ENCODE data around the gene MPEG1.

Gene MPEG1

DNA sequence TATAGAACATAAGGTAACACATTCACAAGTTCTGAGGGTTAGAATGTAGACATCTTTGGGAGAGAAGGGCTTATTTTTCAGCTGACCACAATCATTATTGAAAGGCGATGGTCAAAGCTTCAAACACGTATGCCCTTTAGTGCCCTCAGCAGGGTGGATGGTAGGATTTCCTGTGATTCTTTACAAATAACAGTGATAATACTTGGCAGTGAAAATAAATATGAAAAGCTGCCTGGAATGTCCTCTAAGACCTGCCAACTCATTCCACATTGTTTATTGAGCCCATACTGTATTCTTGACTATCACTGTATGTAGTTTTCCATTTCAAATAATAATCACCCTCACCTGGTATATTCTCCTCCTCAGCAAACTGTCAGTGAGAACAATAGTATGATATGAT lies 13.7 kb upstream of the MPEG1 start:
- DNase-seq, result no peak
- Histone ChIP-seq H2AFZ (ENCODE audit: low read depth, low read length) (no peak overlapping the region), H3K27me3 (ENCODE audit: insufficient read depth, low read length, poor library complexity) (no peaks in the 10 kb centered on the region), H3K4me1 (ENCODE audit: insufficient read depth, low read length) (no peaks in the 10 kb centered on the region), H3K79me2 (ENCODE audit: insufficient read depth, low read length) (no peaks in the 10 kb centered on the region), H3K9ac (ENCODE audit: low read depth, low read length) (no peak overlapping the region), H3K4me3 (ENCODE audit: low read depth in 1 of 2, low read length in 2 of 2) (no peak overlapping the region), H3K36me3 (ENCODE audit: insufficient read depth, low read length) (no peaks in the 10 kb centered on the region), H3K27ac (ENCODE audit: low read length) (no peak overlapping the region), H3K9me3 (ENCODE audit: insufficient read depth, low read length, severe bottlenecking) (no peaks in the 10 kb centered on the region), H4K20me1 (ENCODE audit: insufficient read depth, low read length) (no peaks in the 10 kb centered on the region), H3K4me2 (ENCODE audit: insufficient read depth, low read length) (no peak overlapping the region)
- TF ChIP-seq, protein P1, sequence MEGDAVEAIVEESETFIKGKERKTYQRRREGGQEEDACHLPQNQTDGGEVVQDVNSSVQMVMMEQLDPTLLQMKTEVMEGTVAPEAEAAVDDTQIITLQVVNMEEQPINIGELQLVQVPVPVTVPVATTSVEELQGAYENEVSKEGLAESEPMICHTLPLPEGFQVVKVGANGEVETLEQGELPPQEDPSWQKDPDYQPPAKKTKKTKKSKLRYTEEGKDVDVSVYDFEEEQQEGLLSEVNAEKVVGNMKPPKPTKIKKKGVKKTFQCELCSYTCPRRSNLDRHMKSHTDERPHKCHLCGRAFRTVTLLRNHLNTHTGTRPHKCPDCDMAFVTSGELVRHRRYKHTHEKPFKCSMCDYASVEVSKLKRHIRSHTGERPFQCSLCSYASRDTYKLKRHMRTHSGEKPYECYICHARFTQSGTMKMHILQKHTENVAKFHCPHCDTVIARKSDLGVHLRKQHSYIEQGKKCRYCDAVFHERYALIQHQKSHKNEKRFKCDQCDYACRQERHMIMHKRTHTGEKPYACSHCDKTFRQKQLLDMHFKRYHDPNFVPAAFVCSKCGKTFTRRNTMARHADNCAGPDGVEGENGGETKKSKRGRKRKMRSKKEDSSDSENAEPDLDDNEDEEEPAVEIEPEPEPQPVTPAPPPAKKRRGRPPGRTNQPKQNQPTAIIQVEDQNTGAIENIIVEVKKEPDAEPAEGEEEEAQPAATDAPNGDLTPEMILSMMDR (IDR thresholded peaks at IDR 0.05; ENCODE audit: borderline replicate concordance, extremely low read depth, low read length, poor library complexity, severe bottlenecking), result no peak
- TF ChIP-seq EZH2 (IDR thresholded peaks at IDR 0.05; ENCODE audit: borderline replicate concordance, low read depth, low read length, severe bottlenecking), result no peak
- no peak for ATAC-seq (ENCODE audit: insufficient read depth, low read depth)

DNA sequence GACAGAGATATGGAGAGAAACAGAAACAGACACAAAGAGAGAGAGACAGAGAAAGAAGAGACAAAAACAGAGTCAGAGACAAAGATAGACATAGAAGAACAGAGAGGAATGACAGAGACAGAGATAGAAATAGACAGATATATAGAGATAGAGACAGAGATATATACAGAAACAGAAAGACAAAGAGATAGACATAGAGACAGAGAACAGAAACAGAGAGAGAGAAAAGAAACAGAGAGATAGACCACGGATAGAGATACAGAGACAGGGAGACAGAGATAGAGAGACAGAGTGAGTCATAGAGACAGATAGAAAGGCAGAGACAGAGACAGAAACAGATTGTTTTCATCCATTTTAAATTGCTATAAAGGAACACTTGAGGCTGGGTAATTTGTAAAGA lies 12.3 kb upstream of the MPEG1 start:
- H4K20me1 ChIP-seq (ENCODE audit: insufficient read depth, low read length), result no peaks in the 10 kb centered on the region
- no peak overlapping the region for H2AFZ ChIP-seq (ENCODE audit: low read depth, low read length)
- no peak overlapping the region for H3K4me2 ChIP-seq (ENCODE audit: insufficient read depth, low read length)
- H3K27me3 ChIP-seq (ENCODE audit: insufficient read depth, low read length, poor library complexity), result no peaks in the 10 kb centered on the region
- H3K27ac ChIP-seq (ENCODE audit: low read length), result no peak overlapping the region
- H3K9me3 ChIP-seq (ENCODE audit: insufficient read depth, low read length, severe bottlenecking), result no peaks in the 10 kb centered on the region
- H3K9ac ChIP-seq (ENCODE audit: low read depth, low read length), result no peak overlapping the region
- no peak for ATAC-seq (ENCODE audit: insufficient read depth, low read depth)
- H3K4me1 ChIP-seq (ENCODE audit: insufficient read depth, low read length), result no peaks in the 10 kb centered on the region
- no peaks in the 10 kb centered on the region for H3K36me3 ChIP-seq (ENCODE audit: insufficient read depth, low read length)
- DNase-seq, result no peak
- H3K79me2 ChIP-seq (ENCODE audit: insufficient read depth, low read length), result no peaks in the 10 kb centered on the region
- no peak for TF ChIP-seq EZH2 (IDR thresholded peaks at IDR 0.05; ENCODE audit: borderline replicate concordance, low read depth, low read length, severe bottlenecking)
- TF ChIP-seq, protein P1 (IDR thresholded peaks at IDR 0.05; ENCODE audit: borderline replicate concordance, extremely low read depth, low read length, poor library complexity, severe bottlenecking), result no peak
- H3K4me3 ChIP-seq (ENCODE audit: low read depth in 1 of 2, low read length in 2 of 2), result no peak overlapping the region

DNA sequence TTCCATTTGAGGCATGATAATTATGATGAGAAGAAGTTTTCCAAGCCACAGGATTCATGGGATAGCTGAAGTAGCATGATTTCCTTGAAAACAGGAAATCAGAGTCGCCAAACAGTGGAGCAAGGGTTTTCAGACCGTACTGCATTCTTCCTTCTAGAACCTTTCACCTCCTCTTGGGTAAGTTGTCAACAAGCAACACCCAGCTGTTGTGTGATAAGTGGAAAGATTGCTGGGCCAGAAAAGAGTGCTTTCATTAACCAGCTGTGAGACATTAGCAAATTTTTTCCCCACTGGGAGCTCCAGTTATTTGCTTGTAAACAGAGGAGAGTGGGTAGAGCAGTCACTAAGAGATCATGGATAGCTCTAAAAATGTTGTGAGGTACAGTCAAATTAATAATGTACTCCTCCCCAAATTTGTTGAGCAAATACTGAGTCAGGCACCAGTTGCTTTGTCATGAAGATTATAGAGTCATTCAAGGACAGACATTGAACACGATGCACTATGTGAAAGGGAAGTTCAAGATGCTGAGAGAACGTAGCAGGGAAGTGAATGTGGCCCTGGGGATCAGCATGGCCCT lies 11.7 kb upstream of the MPEG1 start:
- Histone ChIP-seq H3K36me3 (ENCODE audit: insufficient read depth, low read length) (no peaks in the 10 kb centered on the region), H3K9ac (ENCODE audit: low read depth, low read length) (no peak overlapping the region), H2AFZ (ENCODE audit: low read depth, low read length) (no peak overlapping the region), H3K4me1 (ENCODE audit: insufficient read depth, low read length) (no peaks in the 10 kb centered on the region), H4K20me1 (ENCODE audit: insufficient read depth, low read length) (no peaks in the 10 kb centered on the region), H3K27ac (ENCODE audit: low read length) (no peak overlapping the region), H3K4me3 (ENCODE audit: low read depth in 1 of 2, low read length in 2 of 2) (no peak overlapping the region), H3K4me2 (ENCODE audit: insufficient read depth, low read length) (no peak overlapping the region), H3K9me3 (ENCODE audit: insufficient read depth, low read length, severe bottlenecking) (no peaks in the 10 kb centered on the region), H3K27me3 (ENCODE audit: insufficient read depth, low read length, poor library complexity) (no peaks in the 10 kb centered on the region), H3K79me2 (ENCODE audit: insufficient read depth, low read length) (no peaks in the 10 kb centered on the region)
- DNase-seq (no peak), ATAC-seq (ENCODE audit: insufficient read depth, low read depth) (no peak)
- TF ChIP-seq, protein P1 (IDR thresholded peaks at IDR 0.05; ENCODE audit: borderline replicate concordance, extremely low read depth, low read length, poor library complexity, severe bottlenecking), result no peak
- TF ChIP-seq EZH2 (IDR thresholded peaks at IDR 0.05; ENCODE audit: borderline replicate concordance, low read depth, low read length, severe bottlenecking), result no peak

DNA sequence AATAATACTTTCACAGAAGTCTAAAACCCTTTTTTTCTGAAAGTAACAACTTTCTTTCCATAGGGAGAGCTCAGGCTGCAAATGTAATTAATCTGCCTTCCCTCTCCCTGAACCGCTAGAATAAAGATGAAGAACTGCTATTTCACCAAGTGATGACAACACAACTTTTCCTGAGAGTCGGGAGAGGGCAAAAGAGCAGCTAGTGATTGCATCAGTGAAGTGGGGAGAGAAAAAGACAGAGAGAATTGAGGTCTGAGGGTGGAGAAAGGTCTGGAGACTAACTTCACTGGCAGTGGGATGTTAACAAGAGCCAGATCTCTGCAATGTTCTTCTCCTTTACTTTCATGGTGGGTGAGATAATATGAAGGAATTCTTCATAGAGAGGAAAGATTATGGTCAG lies 10.9 kb upstream of the MPEG1 start:
- Histone ChIP-seq H3K79me2 (ENCODE audit: insufficient read depth, low read length) (no peaks in the 10 kb centered on the region), H2AFZ (ENCODE audit: low read depth, low read length) (no peak overlapping the region), H4K20me1 (ENCODE audit: insufficient read depth, low read length) (no peaks in the 10 kb centered on the region), H3K27me3 (ENCODE audit: insufficient read depth, low read length, poor library complexity) (no peaks in the 10 kb centered on the region), H3K27ac (ENCODE audit: low read length) (no peak overlapping the region), H3K9ac (ENCODE audit: low read depth, low read length) (no peak overlapping the region), H3K36me3 (ENCODE audit: insufficient read depth, low read length) (no peaks in the 10 kb centered on the region), H3K4me3 (ENCODE audit: low read depth in 1 of 2, low read length in 2 of 2) (no peak overlapping the region), H3K4me2 (ENCODE audit: insufficient read depth, low read length) (no peak overlapping the region), H3K9me3 (ENCODE audit: insufficient read depth, low read length, severe bottlenecking) (no peaks in the 10 kb centered on the region), H3K4me1 (ENCODE audit: insufficient read depth, low read length) (no peaks in the 10 kb centered on the region)
- DNase-seq (no peak), ATAC-seq (ENCODE audit: insufficient read depth, low read depth) (no peak)
- no peak for TF ChIP-seq EZH2 (IDR thresholded peaks at IDR 0.05; ENCODE audit: borderline replicate concordance, low read depth, low read length, severe bottlenecking)
- TF ChIP-seq, protein P1 (IDR thresholded peaks at IDR 0.05; ENCODE audit: borderline replicate concordance, extremely low read depth, low read length, poor library complexity, severe bottlenecking), result no peak

All from DND-41 (cell line).